Measurements from ENCODE around the gene SLC31A1. TPM values are rescaled to one million over a fixed set of nuclear protein-coding genes. Genes with fewer than 3 reads are reported as not detected.

SLC31A1 gene
- total RNA-seq, 4 donors from 2014 or later = 0.51 to 20.6 (median 10.6) TPM

DNA sequence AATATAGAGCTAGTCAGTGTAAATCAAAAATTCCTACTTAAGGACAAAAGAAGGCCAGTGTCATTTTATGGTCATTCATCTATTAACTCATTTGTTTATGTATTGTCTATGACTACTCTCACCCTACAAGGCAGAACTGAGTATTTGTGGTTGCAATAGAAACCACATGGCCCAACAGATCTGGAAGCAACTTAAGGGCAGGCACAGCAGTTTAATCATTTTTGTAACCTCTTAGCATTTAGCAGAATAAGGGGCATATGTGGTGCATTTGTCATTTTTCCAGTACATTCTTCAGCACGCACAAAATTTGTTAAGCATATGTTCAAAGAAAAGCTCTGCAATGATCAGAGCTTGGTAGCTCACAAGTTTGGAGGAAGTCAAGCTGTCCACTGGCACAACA is 1.4 kb upstream of the SLC31A1 start:
- H3K27me3 ChIP-seq = no peaks in the 10 kb centered on the region
- no peak for DNase-seq
- intact Hi-C loops (cut with DNase I; ENCODE audit: low total_unique reads) = no loop called here
- H3K4me3 ChIP-seq = peak overlapping the region in 1 of 2 donors; percentile 91
- H3K27ac ChIP-seq = no peak overlapping the region
- H3K36me3 ChIP-seq = no peaks in the 10 kb centered on the region
- TF ChIP-seq, protein P1, sequence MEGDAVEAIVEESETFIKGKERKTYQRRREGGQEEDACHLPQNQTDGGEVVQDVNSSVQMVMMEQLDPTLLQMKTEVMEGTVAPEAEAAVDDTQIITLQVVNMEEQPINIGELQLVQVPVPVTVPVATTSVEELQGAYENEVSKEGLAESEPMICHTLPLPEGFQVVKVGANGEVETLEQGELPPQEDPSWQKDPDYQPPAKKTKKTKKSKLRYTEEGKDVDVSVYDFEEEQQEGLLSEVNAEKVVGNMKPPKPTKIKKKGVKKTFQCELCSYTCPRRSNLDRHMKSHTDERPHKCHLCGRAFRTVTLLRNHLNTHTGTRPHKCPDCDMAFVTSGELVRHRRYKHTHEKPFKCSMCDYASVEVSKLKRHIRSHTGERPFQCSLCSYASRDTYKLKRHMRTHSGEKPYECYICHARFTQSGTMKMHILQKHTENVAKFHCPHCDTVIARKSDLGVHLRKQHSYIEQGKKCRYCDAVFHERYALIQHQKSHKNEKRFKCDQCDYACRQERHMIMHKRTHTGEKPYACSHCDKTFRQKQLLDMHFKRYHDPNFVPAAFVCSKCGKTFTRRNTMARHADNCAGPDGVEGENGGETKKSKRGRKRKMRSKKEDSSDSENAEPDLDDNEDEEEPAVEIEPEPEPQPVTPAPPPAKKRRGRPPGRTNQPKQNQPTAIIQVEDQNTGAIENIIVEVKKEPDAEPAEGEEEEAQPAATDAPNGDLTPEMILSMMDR (IDR thresholded peaks at IDR 0.05) = no peak
- TF ChIP-seq POLR2A (IDR thresholded peaks at IDR 0.05) = no peak
- peaks cover 6 to 11% of the 10 kb centered on the region in 2 donors for H3K4me1 ChIP-seq
- no peaks in the 10 kb centered on the region for H3K9me3 ChIP-seq

DNA sequence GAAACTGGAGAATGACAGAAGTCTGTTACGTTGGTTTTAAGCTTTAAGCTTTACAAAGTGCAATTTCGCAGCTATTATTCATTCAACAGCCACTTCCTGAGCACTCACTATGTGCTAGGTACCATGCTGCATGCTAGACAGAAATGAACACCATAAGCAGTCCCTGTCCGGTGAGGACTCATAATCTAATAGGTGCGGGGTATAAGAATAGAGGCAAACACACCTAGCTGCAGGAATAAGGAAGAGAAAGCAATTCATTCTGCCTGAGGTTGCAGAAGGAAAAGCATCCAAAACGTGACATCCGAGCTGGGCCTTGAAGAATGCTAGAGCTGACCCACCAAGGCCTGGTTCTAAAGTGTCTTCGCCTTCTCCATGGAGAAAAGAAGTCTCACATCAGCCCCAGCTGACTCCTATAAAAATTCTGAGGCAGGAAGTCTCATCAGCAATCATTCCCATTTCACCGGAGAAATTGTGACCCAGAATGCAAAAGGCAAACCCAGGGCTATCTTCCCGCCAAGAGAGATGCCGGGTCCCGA is 809 bp upstream of the SLC31A1 start:
- Histone ChIP-seq H3K36me3 (no peaks in the 10 kb centered on the region), H3K4me1 (peaks cover 6 to 11% of the 10 kb centered on the region in 2 donors), H3K4me3 (peak overlapping the region; percentile 80 to 91), H3K27me3 (no peaks in the 10 kb centered on the region), H3K9me3 (no peaks in the 10 kb centered on the region), H3K27ac (peak overlapping the region; percentile 79 to 83)
- DNase-seq = no peak
- no peak for TF ChIP-seq POLR2A (IDR thresholded peaks at IDR 0.05)
- TF ChIP-seq, protein P1 (IDR thresholded peaks at IDR 0.05) = no peak
- intact Hi-C loops (cut with DNase I; ENCODE audit: low total_unique reads) = no loop called here

DNA sequence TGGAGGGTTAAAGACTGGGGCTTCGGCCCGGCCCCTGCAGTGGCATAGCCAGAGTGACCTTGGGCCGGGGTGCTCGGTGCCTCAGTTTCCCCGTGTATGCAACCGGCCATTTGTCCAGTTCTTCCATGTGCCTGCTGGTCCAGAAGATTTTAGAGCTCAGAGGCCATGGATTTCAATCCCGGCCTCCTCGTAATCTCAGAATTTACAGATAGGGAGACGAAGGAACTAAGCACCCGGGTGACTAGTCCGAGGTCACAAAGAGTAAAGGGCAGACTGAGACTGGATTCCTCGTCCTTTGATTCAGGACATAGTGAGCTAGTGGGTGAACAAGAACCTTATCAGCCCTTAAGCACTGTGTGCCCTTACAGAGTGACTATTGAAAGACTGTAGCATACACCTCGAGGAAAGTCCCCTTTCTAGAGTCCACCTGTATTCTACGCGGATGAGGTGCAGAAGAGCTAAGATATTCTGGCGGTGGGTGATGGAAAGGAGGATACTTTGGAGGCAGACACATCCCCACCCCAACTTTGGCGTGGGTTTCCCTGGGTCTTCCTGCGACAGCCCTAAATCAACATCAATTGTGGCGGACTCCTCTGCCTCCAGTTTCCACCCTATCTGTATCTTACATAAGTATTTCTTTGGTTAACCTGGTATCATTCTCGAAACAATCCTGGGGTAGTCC is 597 bp downstream of the SLC31A1 start:
- Histone ChIP-seq H3K4me3 (peak overlapping the region; percentile 80 to 91), H3K27me3 (no peaks in the 10 kb centered on the region), H3K9me3 (no peaks in the 10 kb centered on the region), H3K36me3 (no peaks in the 10 kb centered on the region), H3K4me1 (peaks cover 6 to 11% of the 10 kb centered on the region in 2 donors), H3K27ac (peak overlapping the region; percentile 75 to 79)
- intact Hi-C loops (cut with DNase I; ENCODE audit: low total_unique reads) = no loop called here
- DNase-seq = no peak
- no peak for TF ChIP-seq POLR2A (IDR thresholded peaks at IDR 0.05)
- TF ChIP-seq, protein P1 (IDR thresholded peaks at IDR 0.05) = no peak

DNA sequence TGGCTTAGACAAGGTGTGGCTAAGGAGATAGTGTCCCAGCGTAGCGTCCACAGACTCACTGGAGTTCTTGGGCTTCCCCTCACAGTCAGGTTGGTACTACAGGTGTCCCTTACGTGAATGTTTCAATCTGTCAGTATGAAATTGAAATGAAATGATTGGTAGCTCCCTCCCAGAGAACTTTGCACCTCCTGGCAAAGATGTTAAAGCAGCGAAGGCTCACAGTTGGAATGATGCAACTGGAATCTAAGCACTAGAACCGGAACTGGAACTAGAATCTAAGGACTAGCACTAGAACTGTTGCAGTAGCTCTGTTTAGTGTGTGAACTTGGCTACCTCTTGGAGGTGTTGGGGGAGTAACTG is 1.1 kb downstream of the SLC31A1 start:
- Histone ChIP-seq H3K4me1 (peaks cover 6 to 11% of the 10 kb centered on the region in 2 donors), H3K36me3 (no peaks in the 10 kb centered on the region), H3K27me3 (no peaks in the 10 kb centered on the region), H3K9me3 (no peaks in the 10 kb centered on the region), H3K27ac (peak overlapping the region in 1 of 2 donors; percentile 79), H3K4me3 (peak overlapping the region; percentile 80 to 91)
- intact Hi-C loops (cut with DNase I; ENCODE audit: low total_unique reads) = no loop called here
- DNase-seq = no peak
- no peak for TF ChIP-seq POLR2A (IDR thresholded peaks at IDR 0.05)
- TF ChIP-seq, protein P1 (IDR thresholded peaks at IDR 0.05) = no peak

DNA sequence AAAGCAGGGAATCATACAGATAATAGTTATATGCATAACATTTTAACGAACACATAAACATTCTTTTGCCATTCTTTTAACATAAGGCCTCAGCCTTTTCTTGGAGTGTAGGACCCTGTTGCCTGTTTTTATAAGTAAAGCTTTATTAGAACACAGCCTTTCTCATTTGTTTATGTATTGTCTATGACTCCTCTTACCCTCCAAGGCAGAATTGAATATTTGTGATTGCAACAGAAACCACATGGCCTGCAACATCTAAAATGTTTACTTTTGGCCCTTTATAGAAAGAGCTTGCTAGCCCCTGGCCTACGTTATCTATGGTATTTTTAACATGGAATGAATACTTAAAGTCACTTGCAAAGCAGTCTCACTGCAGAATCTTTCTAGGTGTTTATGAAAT is 2.6 kb downstream of the SLC31A1 start:
- no peak overlapping the region for H3K4me3 ChIP-seq

More for the DNA sequence above, 2.6 kb downstream of the SLC31A1 start:
- intact Hi-C loops (cut with DNase I; ENCODE audit: low total_unique reads) = no loop called here
- H3K9me3 ChIP-seq = no peaks in the 10 kb centered on the region
- H3K27ac ChIP-seq = no peak overlapping the region
- H3K27me3 ChIP-seq = no peaks in the 10 kb centered on the region
- no peak for DNase-seq
- H3K36me3 ChIP-seq = no peaks in the 10 kb centered on the region
- TF ChIP-seq, protein P1 (IDR thresholded peaks at IDR 0.05) = no peak
- no peak for TF ChIP-seq POLR2A (IDR thresholded peaks at IDR 0.05)
- H3K4me1 ChIP-seq = peaks cover 6 to 11% of the 10 kb centered on the region in 2 donors
